DOHH2 (cell line): ENCODE data around the gene NIN.

Source experiments
- CTCF ChIP-seq: fragments of 200-600 bp; sonication (generic); IDR thresholded peaks from one replicate; pipeline ENCODE4 v1.5.1; 2014; ENCODE audit warnings: antibody characterized with exemption, mild to moderate bottlenecking, low read depth, low read length; ENCODE audit not compliant: poor library complexity, severe bottlenecking
- EZH2phosphoT487 ChIP-seq: fragments of 200-600 bp; sonication (generic); IDR thresholded peaks from 2 replicates; pipeline ENCODE4 v1.6.1; 2017; ENCODE audit warnings: borderline replicate concordance, mild to moderate bottlenecking, antibody characterized with exemption, low read length, moderate library complexity, mixed read lengths

GRCh38 chr14:50744231-50744630 is 86.7 kb downstream of the NIN start:
- TF ChIP-seq CTCF, result no peak
- TF ChIP-seq EZH2phosphoT487, result no peak
